DOHH2 (cell line): Measurements from ENCODE around the gene PTRHD1.

ENCODE experiments used
- H3F3A ChIP-seq: fragments of 200-600 bp; sonication (generic), shearing (Covaris generic); 2 replicates; pipeline ENCODE4 v1.6.0; 2016; ENCODE audit warnings: antibody characterized with exemption, mild to moderate bottlenecking; ENCODE audit not compliant: control insufficient read depth, insufficient read depth
- H3K27ac ChIP-seq: fragments of 200-600 bp; sonication (generic); 2 replicates; pipeline ENCODE4 v1.5.1; 2014; ENCODE audit warnings: low read depth, mild to moderate bottlenecking, low read length, moderate library complexity
- H3K27me3 ChIP-seq: fragments of 200-600 bp; sonication (generic); 2 replicates; pipeline ENCODE4 v1.6.1; 2014; ENCODE audit warnings: mild to moderate bottlenecking, low read length, mixed read lengths; ENCODE audit not compliant: control insufficient read depth
- H3K36me3 ChIP-seq: fragments of 200-600 bp; sonication (generic); 2 replicates; pipeline ENCODE4 v1.6.1; 2014; ENCODE audit warnings: mild to moderate bottlenecking, low read length, moderate library complexity, mixed read lengths; ENCODE audit not compliant: control insufficient read depth
- H3K4me1 ChIP-seq: fragments of 200-600 bp; sonication (generic); 2 replicates; pipeline ENCODE4 v1.6.1; 2014; ENCODE audit warnings: mild to moderate bottlenecking, low read length, mixed read lengths; ENCODE audit not compliant: control insufficient read depth
- H3K4me2 ChIP-seq: fragments of 200-600 bp; sonication (generic); 2 replicates; pipeline ENCODE4 v1.6.0; 2014; ENCODE audit warnings: mild to moderate bottlenecking, low read length, moderate library complexity
- H3K4me3 ChIP-seq: fragments of 200-600 bp; sonication (generic); 2 replicates; pipeline ENCODE4 v1.5.1; 2014; ENCODE audit warnings: mild to moderate bottlenecking, low read length, mixed read lengths
- H3K79me2 ChIP-seq: fragments of 200-600 bp; sonication (generic); 2 replicates; pipeline ENCODE4 v1.6.1; 2014; ENCODE audit warnings: mild to moderate bottlenecking, low read length, mixed read lengths; ENCODE audit not compliant: control insufficient read depth
- H3K9me2 ChIP-seq: fragments of 200-600 bp; sonication (generic); replicated peaks from 2 replicates; pipeline ENCODE4 v1.6.1; 2014; ENCODE audit warnings: mild to moderate bottlenecking, low read length, mixed read lengths; ENCODE audit not compliant: control insufficient read depth
- H3K9me3 ChIP-seq: fragments of 200-600 bp; sonication (generic); 2 replicates; pipeline ENCODE4 v1.6.1; 2014; ENCODE audit warnings: antibody characterized with exemption, low read length, mixed read lengths; ENCODE audit not compliant: control insufficient read depth, insufficient read depth
- H4K20me1 ChIP-seq: fragments of 200-600 bp; sonication (generic); 2 replicates; pipeline ENCODE4 v1.6.0; 2014; ENCODE audit warnings: low read depth, mild to moderate bottlenecking, antibody characterized with exemption, low read length, moderate library complexity; ENCODE audit not compliant: control insufficient read depth, insufficient read depth
- EZH2phosphoT487 ChIP-seq: fragments of 200-600 bp; sonication (generic); IDR thresholded peaks from 2 replicates; pipeline ENCODE4 v1.6.1; 2017; ENCODE audit warnings: borderline replicate concordance, mild to moderate bottlenecking, antibody characterized with exemption, low read length, moderate library complexity, mixed read lengths
- TF ChIP-seq, protein P1 (sequence below): fragments of 200-600 bp; sonication (generic); IDR thresholded peaks from one replicate; pipeline ENCODE4 v1.5.1; 2014; ENCODE audit warnings: antibody characterized with exemption, mild to moderate bottlenecking, low read depth, low read length; ENCODE audit not compliant: poor library complexity, severe bottlenecking

Gene PTRHD1

DNA sequence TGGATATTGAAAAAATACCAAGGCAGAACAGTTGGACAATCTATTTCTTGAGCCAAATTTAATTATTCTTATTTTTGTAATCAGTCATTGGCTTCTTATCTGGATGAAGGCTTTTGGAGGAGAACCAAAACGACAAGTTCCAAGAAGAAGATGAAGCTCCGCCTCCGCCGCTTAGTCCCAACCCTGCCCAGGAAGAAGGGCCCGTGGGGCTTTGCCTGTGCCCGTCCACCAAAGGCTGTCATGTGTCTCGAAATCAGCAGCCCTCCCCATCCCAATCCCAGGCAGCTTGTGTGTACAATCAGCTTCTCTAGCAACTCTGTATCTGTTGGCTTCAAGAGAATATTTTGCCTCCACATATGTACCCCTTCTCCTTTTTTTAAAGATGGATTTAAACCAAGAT is 24.6 kb downstream of the PTRHD1 start:
- no peak for TF ChIP-seq EZH2phosphoT487
- Histone ChIP-seq H3K9me3 (no peaks in the 10 kb centered on the region), H3K4me2 (no peak overlapping the region), H3K9me2 (no peaks in the 10 kb centered on the region), H3K36me3 (no peaks in the 10 kb centered on the region), H3K4me1 (no peaks in the 10 kb centered on the region), H3K4me3 (no peak overlapping the region), H3K79me2 (no peaks in the 10 kb centered on the region), H3F3A (no peaks in the 10 kb centered on the region), H3K27me3 (no peaks in the 10 kb centered on the region), H4K20me1 (no peaks in the 10 kb centered on the region), H3K27ac (no peak overlapping the region)

- no peaks in the 10 kb centered on the region for H4K20me1 ChIP-seq
- H3K4me3 ChIP-seq, result no peak overlapping the region
- no peaks in the 10 kb centered on the region for H3K27me3 ChIP-seq
- H3K79me2 ChIP-seq, result no peaks in the 10 kb centered on the region
- TF ChIP-seq, protein P1, sequence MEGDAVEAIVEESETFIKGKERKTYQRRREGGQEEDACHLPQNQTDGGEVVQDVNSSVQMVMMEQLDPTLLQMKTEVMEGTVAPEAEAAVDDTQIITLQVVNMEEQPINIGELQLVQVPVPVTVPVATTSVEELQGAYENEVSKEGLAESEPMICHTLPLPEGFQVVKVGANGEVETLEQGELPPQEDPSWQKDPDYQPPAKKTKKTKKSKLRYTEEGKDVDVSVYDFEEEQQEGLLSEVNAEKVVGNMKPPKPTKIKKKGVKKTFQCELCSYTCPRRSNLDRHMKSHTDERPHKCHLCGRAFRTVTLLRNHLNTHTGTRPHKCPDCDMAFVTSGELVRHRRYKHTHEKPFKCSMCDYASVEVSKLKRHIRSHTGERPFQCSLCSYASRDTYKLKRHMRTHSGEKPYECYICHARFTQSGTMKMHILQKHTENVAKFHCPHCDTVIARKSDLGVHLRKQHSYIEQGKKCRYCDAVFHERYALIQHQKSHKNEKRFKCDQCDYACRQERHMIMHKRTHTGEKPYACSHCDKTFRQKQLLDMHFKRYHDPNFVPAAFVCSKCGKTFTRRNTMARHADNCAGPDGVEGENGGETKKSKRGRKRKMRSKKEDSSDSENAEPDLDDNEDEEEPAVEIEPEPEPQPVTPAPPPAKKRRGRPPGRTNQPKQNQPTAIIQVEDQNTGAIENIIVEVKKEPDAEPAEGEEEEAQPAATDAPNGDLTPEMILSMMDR, result no peak
- no peak for TF ChIP-seq EZH2phosphoT487
- no peak overlapping the region for H3K4me2 ChIP-seq
- no peaks in the 10 kb centered on the region for H3K9me2 ChIP-seq
- no peak overlapping the region for H3K27ac ChIP-seq
- H3K36me3 ChIP-seq, result no peaks in the 10 kb centered on the region
- no peaks in the 10 kb centered on the region for H3F3A ChIP-seq
- H3K9me3 ChIP-seq, result no peaks in the 10 kb centered on the region
- no peaks in the 10 kb centered on the region for H3K4me1 ChIP-seq
Observed at GRCh38 chr2:24768013-24768412, 25.2 kb downstream of the PTRHD1 start.

- Histone ChIP-seq H3K4me2 (no peak overlapping the region), H3K4me1 (no peaks in the 10 kb centered on the region)
Observed at GRCh38 chr2:24766609-24767008, 26.6 kb downstream of the PTRHD1 start.

GRCh38 chr2:24763843-24764242 is 29.3 kb downstream of the PTRHD1 start:
- Histone ChIP-seq H3K36me3 (peaks cover 4% of the 10 kb centered on the region; the same call in 1 of the 2 replicates), H3K9me3 (no peaks in the 10 kb centered on the region), H3F3A (no peaks in the 10 kb centered on the region), H4K20me1 (no peaks in the 10 kb centered on the region), H3K4me3 (no peak overlapping the region), H3K27ac (no peak overlapping the region), H3K4me2 (no peak overlapping the region), H3K27me3 (no peaks in the 10 kb centered on the region), H3K9me2 (no peaks in the 10 kb centered on the region), H3K4me1 (no peaks in the 10 kb centered on the region), H3K79me2 (no peaks in the 10 kb centered on the region)
- no peak for TF ChIP-seq EZH2phosphoT487
- TF ChIP-seq, protein P1, result no peak

More at GRCh38 chr2:24766609-24767008, 26.6 kb downstream of the PTRHD1 start:
- H3K79me2 ChIP-seq, result no peaks in the 10 kb centered on the region
- peaks cover 4% of the 10 kb centered on the region; the same call in 1 of the 2 replicates for H3K36me3 ChIP-seq
- no peaks in the 10 kb centered on the region for H3K27me3 ChIP-seq
- no peak for TF ChIP-seq EZH2phosphoT487
- TF ChIP-seq, protein P1, result no peak
- no peak overlapping the region for H3K27ac ChIP-seq
- H3K4me3 ChIP-seq, result no peak overlapping the region
- H3K9me2 ChIP-seq, result no peaks in the 10 kb centered on the region
- no peaks in the 10 kb centered on the region for H3F3A ChIP-seq
- H4K20me1 ChIP-seq, result no peaks in the 10 kb centered on the region
- H3K9me3 ChIP-seq, result no peaks in the 10 kb centered on the region
